ENCODE data around the gene TPT1.

The TPT1 gene

DNA sequence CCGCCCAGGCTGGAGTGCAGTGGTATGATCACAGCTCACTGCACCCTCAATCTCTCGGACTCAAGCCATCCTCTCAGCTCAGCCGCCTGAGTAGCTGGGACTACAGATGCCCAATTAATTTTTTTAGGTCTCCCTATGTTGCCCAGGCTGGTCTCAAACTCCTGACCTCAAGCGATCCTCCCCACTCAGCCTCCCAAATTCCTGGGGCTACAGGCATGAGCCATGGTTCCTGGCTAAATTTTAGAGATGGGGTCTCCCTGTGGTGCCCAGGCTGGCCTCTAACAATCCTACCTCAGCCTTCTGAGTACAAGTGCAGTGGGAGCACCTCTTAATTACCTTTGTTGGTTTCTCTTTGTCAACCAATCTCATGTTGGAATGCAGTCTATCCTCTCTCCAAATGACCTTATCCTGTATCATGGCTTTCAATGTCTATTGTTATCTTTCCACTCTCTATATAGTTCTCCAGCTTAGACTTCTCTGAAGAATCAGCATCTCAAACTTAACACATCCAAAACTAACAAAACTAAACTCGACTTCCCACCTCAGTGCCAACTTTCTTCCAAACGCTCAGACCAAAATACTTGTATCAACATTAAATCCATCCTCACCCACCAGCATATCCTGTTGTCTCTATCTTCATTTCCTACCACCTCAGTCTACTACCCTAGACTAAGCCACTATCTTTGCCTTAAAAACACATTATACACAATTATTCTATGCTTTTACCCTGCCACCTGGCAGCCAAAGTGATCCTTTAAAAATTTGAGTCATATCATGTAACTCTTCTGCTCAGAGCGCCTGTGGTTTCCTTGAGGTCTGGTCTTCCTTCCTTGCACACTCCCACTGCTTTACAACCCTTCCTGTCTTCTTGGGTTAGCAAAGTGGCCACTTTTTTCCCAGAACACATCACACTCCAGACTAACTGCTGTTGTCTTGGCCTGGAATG is 6.7 kb downstream of the TPT1 start:
- DNase-seq (ENCODE audit: low read depth) = no peak

DNA sequence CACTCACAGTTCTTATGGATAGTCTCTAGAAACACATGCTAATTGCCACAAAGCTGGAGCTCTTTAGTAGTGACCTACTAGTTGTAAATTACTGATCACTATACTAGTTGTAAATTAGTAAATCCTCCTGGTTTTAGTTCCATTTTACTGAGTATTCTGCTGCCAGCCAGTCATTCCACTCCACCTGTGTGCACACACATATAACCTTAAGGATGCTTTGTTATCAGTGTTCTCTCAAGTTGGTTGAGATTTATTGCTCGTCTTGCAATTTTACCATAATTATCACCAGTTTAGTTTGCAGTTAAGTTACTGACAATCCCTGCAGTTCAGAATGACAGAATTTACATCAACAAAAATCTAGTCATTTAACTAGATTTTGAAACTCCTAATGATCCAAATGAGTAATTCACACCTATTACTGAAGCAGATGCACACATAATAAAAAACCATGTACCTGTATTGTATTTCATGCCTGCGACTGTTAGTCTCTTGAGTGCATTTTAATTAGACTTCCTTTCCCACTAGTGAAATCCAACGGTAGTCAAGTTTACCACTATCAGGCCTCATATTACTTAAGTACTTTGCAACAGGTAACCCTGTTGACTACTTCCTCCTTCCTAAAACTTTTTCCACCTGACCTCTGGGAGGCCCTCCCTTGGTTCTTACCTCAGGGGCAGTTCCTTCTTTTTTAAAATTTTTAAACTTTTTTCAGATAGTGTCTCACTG is 7.6 kb downstream of the TPT1 start:
- DNase-seq (ENCODE audit: low read depth) = no peak

DNA sequence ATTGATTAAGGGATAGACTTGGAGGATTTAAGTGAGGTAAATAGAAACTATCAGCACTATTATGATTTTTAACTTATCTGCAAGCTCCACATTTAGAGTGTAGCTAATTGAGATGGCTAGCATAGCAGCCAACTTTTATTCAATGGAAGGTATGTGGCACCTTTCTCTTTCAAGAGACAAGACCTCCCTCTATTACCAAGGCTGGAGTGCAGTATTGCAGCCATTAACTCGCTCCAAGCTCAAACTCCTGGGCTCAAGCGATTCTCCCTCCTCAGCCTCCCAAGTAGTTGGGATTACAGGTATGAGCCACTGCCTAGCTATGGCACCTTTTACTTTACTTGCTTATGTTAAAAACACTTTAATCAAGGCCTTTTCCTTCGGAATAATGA is 8.2 kb downstream of the TPT1 start:
- no peak for DNase-seq (ENCODE audit: low read depth)

DNA sequence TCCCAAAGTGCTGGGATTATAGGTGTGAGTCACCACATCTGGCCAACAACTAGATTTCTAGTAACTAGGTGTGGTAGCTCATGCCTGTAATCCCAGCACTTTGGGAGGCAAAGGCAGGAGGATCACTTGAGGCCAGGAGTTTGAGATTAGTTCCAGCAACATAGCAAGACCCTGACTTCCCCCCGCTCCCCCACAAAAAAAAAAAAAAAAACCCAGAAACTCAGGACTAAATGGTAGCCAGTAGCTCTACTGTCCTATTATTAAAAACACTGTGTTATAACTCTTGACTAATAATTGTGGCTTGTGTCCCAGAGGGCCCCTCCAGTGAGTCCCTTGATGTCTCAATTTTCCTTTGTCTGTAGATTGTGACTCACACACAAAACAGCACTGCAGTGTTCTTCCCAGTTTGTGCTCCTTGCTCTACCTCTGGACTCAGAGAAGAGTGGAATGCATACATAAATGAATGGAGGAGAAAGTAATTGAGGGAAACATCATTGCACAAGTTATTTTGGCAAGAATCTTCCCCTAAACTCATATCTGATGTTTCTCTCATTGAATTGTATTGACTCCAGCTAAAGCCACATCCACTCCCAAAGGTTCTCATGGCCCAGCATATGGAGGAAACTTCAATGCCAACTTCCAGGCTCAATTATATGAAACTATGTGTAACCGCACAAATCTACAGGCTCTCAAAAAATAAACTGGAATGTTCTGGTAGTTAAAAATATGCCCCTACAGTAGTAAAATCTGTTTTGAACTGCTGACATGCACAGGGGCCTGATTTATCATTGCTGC is 8.8 kb downstream of the TPT1 start:
- DNase-seq (ENCODE audit: low read depth) = no peak

DNA sequence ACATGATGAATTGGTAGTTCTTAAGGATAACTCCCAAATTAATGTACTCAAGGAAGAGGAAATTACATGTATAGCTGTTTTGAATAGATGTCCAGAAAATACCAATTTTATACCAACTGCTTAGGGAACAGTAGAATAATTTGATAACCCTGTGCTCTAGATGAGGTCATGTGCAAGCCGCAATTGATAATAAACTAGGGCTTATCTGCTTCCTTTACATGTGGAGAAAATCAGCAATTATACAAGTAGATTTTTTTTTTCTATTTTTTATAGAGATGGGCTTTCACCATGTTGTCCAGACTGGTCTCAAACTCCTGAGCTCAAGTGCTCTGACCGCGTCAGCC is 9.3 kb downstream of the TPT1 start:
- no peak for DNase-seq (ENCODE audit: low read depth)

DNA sequence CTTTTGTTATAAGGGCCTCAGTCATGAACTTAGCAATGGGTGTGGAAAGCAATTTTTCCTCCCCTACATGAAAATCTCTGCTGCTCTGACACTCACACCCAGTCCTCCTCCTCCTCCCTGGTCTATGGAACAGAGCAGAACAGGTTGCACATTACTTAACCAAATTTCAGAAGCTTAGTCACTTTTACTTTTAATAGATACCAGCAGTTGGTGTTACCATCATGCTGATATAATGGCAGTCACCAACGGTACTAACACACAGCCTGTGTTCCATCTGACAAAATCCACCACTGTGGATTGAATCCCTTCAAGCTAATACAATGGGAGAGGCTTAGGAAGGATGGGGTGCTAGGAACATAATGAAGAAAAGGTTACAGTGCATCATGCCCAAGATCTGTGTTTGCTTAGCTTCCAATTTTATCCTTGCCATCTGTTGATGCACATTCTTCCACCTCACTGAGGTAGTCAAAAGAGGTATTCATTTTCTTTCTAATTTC is 9.8 kb downstream of the TPT1 start:
- no peak for DNase-seq (ENCODE audit: low read depth)

DNA sequence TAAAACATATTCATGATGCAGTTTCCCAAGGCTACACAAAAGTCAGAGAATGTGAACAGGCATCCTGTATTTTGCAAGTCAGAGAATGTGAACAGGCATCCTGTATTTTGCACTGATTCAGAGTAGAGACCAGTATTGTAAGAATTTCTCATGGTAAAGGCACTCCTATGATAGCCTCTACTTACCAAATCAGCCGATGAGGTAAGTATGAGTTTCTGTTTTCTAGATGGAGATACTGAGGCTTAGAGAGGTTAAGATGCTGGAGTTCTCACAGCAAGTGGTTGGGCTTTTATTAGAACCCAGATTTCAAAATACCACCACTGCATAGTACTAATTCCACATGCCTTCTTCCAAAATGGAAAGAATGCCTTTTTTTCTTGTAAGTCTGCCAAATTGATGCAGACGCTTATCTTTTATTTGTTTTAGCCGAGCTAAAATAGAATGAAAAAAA is 12.3 kb downstream of the TPT1 start:
- DNase-seq (ENCODE audit: low read depth) = no peak

DNA sequence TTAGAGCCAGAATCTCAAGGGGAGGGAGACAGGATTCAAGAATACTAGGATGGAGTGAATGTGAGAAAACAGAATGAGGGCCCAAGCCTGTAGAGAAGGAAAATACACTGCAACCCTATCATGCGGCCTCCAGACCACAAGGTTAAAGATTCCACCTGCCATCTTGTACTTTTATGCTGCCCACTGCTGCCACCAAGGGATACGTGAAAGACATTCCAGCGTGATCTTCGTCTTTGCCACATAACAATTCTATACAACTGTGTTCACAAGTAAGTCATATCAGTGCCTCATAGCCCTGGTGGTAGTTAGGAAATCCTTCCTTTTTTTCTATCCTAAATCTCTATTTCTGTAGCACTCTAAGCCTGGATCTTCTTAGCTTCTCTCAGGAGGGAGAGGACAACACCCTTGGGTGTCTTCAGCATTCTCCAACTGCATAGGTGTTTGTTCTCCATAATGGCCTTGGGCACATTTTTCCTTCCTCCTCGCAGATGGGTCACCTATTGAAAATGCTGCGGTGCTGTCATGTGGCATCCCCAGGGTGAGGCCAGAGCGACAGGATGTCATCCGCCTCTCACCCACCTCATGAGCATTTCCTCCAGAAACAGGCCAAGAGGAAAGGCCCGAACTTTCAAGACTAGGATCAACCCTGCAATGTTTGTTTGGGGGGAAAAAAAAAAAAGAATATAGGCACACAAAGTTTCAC is 13.6 kb downstream of the TPT1 start:
- DNase-seq (ENCODE audit: low read depth) = no peak

DNA sequence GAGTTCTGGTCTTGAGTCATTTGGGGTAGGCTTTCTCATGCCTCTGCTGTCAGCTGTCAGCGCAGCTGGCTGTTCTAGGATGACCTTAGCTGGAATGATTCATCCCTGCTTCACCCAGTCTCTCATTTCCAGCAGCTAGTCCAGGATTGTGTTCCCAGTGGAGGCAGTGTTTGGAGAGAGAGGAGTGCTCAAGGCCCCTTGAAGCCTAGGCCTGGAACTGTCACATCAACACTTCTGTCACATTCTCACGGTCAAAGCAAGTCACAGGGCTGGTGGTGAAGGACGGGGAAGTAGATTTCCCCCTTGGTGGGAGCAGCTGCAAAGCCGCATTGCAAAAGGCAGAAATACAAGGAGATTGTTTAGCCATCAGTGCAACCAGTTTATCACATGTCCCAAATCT is 15.2 kb downstream of the TPT1 start:
- DNase-seq (ENCODE audit: low read depth) = no peak

DNA sequence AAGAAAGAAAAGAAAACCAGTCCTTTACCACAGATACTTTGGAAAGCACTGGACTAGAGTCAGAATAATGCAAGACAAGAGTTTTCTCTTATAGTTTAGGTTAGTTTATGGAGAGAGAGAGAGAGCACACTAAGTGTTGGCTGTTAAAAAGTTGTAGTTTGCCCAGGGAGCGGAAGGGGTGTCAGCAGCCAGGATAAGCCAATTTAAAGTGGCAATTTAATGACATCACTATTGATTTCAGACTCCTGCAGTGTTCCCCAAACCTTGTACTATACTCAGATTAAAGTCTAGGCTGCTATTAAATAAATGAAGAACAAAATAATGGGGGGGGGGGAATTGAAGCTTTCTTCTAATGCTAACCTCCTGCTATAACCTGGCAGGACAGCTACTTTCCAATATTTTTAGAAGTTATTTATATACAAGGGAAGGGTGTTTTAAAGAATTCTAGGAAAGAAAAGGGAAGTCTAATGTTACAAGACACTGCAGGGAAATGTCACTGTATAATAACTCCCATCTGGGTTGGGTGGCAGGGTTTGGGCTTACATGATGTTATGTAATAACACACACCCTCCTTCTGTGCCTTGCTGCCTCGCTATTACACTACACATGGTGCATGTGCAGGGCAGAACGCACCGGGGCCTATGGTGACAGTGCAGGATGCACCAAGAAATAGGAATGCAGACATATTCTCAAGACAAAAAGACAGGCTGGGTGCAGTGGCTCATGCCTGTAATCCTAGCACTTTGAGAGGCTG is 19.9 kb downstream of the TPT1 start:
- DNase-seq (ENCODE audit: low read depth) = no peak

DNA sequence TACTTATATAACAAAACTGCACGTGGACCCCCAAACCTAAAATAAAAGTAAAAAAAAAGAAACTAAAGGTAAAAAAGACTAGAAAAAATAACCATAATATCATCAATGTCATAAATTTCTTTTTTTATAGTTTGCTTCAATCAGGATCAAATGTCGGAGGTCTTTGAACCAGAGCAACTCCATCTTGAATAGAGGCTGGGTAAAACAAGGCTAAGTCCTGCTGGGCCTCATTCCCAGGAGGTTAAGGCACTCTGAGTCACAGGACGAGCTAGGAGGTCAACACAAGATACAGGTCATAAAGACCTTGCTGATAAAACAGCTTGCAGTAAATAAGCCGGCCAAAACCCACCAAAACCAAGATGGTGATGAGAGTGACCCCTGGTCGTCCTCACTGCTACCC is 24.0 kb downstream of the TPT1 start:
- no peak for DNase-seq (ENCODE audit: low read depth)

DNA sequence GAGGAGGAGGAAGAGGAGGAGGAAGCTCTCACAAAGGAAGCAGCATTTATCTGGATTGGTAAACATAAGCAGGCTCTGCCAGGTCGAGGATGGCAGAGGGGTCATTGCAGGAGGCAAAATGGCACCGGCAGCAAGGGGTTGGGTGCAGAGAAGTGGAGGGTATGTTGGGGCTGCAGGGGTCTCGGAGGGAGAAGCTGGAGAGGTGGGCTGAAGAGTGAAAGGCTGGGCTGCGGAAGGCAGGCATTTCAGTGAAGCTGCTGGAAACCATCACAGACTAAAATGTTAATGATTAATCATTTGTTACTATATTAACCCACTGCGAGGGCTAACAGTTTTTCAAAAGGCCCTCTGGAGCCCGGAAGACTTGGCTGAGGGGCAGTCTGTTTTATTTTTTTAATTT is 24.6 kb downstream of the TPT1 start:
- DNase-seq (ENCODE audit: low read depth) = no peak

DNA sequence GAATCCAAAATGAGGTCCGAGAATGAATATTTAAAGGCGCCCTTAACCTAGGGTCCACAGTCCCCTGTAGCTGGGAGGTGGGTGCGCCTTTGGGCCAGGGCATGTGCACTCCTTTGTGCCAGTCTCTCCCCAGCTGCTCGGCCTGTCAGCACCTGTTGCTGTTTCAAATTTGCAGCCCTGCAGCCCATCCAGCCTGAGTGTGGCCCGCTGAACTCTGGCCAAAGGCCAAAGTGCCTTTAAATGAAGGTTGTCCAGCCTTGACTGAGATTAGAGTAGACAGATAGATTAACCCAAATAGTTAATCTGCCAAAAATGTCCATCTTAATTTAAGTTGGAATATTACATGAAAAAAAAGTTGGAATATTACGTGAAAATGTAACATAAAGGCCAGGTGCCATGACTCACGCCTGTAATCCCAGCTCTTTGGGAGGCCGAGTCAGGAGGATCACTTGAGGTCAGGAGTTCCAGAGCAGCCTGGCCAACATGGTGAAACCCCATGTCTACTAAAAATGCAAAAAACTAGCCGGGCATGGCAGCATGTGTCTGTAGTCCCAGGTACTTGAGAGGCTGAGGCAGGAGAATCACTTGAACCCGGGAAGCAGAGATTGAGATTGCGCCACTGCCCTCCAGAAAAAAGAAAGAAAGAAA is 25.3 kb downstream of the TPT1 start:
- no peak for DNase-seq (ENCODE audit: low read depth)

DNA sequence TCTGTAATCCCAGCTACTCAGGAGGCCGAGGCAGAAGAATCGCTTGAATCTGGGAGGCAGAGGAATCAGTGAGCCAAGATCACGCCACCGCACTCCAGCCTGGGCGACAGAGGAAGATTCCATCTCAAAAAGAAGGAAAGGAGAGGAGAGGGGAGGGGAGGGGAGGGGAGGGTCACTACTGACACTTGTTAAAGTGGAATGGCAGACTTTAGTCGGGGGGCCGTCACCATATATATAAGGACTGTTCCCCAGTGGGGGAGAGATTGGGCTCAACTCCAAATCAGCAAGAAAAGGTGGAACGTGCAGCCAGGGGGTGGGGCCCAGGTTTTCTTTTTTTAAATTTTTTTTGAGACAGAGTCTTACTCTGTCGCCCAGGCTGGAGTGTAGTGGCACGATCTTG is 26.2 kb downstream of the TPT1 start:
- no peak for DNase-seq (ENCODE audit: low read depth)

DNA sequence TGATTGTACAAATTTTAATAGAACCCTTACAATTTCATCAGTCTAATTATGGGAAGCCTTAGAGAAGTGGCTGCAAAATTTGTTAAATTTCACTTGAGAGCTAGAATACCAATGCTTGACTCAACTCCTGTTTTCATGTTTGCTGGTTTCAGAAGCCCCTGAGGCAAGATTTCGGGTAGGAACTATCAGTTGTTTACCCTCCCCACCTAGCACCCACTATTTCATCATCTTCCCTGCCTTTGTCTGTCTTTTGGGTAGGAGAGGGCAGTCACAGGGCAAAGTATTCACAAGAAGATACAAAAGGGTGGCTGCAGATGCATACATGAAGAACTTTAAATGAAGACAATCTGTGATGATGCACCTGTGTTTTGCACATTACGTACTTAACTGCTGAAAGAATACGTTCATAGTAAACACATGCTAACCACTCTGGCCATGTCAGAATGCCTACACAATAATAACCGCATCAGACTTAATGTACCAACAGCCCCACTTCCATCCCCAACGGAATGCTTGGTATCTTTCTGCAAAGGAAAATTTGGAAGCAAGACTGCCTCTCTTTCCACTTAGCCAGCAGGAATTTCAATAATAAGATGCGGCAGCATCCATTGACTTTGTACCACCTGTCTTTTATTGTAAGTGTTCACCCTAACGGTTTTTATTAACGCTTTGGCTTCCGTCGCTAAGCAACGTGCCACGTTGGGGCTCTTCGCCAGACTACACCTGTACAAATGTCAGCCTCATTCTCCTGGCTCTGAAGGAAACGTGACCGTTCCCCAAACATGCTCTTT is 30.4 kb downstream of the TPT1 start:
- DNase-seq (ENCODE audit: low read depth) = no peak

DNA sequence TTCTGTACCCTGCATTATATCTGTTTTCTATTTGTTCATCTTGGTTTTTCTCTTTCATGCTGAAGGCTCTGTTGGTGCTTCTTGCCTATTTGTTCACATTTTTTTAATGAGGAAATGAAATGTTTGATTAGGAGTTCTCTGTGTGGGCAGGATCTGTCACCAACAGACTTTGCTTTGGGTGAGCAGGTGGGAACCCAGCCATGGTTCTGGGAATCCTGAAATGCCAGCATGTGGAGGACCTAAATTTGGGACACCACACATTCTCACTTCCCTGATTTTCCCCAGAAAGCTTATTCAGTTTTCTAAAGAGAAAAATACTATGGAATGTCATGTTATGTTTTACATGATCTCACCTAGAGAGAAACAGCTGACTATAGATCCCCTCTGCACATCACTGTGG is 34.0 kb downstream of the TPT1 start:
- no peak for DNase-seq (ENCODE audit: low read depth)

DNA sequence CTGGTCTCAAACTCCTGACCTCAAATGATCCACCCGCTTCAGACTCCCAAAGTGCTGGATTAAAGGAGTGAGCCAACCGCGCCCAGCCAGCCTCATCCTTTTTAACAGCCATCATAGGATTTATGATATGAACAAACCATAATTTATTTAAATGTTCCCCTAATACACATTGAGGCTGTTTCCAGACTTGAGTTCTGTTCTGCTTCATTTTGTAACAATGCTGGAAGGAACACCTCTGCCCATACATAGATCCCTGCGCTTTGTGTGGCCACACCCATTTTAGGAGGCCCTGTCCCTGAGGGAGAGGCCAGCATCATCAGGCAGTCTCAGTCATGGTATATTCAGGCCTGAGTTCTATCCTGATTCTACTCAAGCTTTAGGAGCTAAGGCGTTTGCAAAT is 35.9 kb downstream of the TPT1 start:
- no peak for DNase-seq (ENCODE audit: low read depth)

DNA sequence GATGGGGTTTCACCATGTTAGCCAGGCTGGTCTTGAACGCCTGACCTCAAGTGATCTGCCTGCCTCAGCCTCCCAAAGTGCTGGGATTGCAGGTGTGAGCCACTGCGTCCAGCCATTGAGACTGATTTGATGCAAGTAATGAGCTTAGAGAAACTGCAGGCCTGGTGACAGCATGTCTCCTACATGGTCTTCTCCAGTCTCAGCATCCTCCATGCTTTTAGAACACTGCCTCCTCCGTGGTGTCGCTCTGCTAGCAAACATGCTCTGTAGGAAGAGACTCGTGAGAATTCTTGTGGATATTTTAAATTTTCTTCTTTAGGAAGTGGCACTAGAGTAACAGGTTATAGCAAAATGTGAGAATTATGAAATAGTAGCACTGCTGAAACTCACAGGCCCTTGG is 37.1 kb downstream of the TPT1 start:
- no peak for DNase-seq (ENCODE audit: low read depth)

DNA sequence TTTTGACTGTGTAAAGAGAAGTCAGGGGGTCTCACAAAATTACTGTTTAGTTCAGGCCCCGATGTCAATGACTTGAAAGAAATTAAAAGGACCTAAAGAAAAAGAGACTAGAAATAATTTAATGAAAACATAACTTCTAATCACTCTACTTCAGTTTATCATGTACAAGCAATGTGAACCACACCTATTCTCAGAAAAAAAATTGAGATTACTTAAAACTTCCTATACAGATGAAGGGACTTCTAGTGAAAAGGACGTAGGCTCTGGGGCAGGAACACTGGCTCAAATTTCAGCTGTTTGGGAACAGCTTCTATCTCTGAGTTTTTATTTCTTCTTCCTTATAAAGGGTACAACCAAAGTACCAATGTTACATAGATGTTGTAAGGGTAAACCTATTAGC is 38.0 kb downstream of the TPT1 start:
- DNase-seq (ENCODE audit: low read depth) = no peak

DNA sequence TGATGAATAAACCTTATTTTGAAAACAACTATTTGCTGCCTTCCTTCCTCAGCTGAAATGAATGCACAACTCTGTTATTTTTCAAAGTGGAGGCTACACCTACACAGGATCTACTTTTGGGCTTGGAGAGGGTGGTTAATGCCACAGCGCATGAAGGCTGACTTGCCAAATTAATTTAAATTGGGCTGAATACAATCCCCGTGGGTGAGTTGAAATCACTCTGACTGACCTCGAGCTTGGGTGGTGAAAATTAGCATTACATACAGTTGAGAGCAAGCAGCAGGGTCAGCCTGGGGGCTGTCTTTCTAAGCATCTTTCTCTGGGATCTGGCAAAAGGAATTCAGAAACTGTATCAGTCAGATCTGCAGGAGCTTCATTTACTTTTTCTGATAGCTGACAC is 38.5 kb downstream of the TPT1 start:
- DNase-seq (ENCODE audit: low read depth) = no peak
